GM19467 (cell line): ENCODE measurements around the gene LARP6.
"Not testable (repeated sequence)": the region's sequence is repeated elsewhere in the genome, so short reads cannot be mapped to it uniquely, and the experiment has no call there.

Source experiments
- ATAC-seq: cut with Tn5 transposase; IDR thresholded peaks from one replicate; pipeline ENCODE4 v1.9.1; 2021; ENCODE audit warnings: mild to moderate bottlenecking, moderate library complexity; ENCODE audit not compliant: unreplicated experiment

Gene LARP6

GRCh38 chr15:70831094-70831911, 22.7 kb downstream of the LARP6 start:
- no peak for ATAC-seq

DNA sequence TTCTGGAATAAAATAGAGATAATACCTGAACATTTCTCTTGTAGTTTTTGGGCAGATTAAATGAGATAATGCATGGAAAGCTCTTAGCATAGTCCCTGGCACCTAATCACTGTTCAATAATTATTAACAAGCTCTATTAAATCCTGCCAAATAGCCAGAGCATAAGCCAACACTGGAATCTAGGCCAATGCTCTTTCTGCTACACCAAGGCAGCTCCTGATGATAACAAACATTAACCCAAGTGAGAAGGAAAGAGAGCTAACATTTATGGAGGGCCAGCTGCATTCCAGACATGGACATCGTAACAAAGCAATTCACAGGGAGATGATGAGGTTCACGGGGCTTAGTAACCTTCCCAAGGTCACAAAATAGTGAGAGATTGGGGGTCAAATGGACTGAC, 23.3 kb downstream of the LARP6 start:
- no peak for ATAC-seq

- no peak for ATAC-seq
These were observed 24.4 kb downstream of the LARP6 start for GRCh38 chr15:70829371-70830166.

DNA sequence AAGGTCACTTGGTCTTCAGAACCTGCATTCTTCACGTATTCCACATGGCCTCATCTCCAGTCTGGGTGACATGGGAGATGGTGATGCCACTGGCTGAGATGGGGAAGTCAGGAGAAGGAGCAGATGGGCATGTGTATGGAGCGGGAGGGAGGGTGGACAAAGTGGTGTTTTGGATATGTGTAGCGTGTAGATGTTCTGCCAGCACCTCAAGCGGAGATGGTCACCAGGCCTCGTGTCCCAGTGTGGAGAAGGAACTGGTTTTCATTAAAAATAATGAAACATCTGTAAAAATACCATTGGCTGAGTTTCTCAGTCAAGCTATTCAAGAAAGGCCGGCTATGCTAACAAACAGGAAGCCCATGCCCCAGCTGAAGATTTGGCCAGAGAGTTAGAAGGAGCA, 26.2 kb downstream of the LARP6 start:
- no peak for ATAC-seq

DNA sequence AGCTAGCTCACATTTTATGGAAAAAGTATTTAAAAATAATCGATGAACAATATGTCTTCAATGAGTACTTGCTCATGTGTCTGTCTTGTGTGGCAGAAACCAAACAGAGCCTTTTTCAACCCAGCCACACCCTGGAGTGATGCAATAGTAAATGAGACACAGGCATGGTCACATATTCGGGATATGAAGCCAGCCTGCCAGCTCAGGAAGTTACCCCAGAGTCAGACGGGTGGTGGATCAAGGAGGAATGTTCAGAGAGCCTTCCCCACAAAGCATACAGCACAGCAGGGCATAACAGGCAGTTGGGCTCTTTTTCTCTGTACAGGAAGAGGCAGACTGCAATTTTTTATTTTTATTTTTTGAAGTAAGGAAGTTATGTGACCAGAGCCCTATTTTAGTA, 27.3 kb downstream of the LARP6 start:
- no peak for ATAC-seq

- no peak for ATAC-seq
These were observed 28.1 kb downstream of the LARP6 start for GRCh38 chr15:70825841-70826240.

DNA sequence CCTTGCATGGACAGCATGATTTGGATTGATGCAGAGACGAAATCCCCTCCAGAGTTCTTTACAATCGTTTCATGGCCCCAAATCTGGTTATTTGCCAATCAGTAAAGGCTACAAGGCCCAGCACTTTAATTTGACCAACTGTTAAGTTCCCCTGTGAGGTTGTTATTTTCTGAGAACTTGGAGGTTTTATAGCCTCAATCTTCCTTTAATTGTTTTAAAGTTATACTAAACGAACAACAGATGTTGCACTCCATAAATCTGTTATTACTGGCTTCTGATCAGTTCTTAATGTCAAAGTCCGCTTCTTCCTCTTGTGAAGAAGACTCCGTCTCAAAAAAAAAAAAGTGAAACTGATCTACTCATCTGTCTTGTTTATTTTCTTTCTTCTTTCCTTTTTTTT, 30.8 kb downstream of the LARP6 start:
- no peak for ATAC-seq

GRCh38 chr15:70820214-70820613, 33.7 kb downstream of the LARP6 start:
- ATAC-seq, result no peak

- no peak for ATAC-seq
These were observed 35.4 kb downstream of the LARP6 start for GRCh38 chr15:70818580-70818979.

- no peak for ATAC-seq
These were observed 36.7 kb downstream of the LARP6 start for GRCh38 chr15:70817266-70817665.

DNA sequence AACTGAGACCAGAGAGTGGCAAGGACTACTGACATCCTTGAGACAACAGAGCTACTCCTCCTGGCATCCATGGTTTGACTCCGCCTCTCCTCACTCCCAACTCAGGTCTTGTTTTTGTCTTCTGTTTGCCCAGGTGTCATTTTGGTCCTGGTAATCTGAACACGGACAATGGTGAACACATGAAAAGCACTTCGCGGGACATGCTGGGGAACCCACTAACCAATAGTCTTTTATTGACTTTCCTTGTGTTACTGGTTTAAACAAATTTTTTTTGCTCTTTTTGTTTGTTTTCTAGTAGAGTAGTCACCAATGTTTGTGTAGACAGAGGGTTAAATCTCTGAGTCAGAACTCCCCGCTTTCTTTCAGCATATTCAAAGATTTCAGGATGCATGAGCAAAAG, 38.4 kb downstream of the LARP6 start:
- ATAC-seq, result no peak

DNA sequence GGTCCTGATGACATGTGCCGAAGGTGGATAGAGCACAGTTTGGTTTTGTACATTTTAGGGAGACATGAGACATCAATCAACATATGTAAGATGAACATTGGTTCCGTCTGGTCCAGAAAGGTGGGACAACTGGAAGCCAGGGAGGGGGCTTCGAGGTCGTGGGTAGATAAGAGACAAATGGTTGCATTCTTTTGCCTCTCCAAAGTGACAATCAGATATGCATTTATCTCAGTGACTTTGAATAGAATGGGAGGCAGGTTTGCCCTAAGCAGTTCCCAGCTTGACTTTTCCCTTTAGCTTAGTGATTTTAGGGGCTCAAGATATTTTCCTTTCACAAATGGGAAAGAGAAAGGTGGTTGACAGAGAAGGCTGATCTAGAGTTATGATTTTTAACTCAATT, 38.9 kb downstream of the LARP6 start:
- not testable (repeated sequence) for ATAC-seq

DNA sequence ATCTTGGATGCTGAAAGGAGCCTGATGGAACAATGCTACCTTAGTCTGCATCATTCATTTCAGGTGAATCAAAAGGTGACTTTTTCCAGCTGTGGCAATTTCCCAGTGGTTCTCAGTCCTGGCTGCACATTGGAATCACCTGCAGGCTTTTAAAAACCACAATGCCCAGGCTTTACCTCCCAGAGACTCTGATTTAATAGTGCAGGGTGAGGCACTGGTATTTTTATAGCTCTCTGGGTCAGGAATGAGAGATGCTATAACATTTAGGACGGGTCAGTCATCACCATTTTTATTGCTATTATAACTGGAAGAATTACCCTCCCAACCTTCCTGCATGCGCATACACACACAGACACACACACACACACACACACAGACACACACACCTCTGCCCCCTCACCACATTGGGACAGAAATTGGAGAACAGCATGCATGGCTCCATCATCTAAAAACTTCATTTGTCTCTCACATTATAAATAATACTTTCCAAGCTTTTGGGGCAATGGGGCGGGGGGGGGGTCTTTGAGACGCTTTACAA, 41.1 kb downstream of the LARP6 start:
- no peak for ATAC-seq

GRCh38 chr15:70810916-70811578, 42.9 kb downstream of the LARP6 start:
- ATAC-seq, result no peak

- ATAC-seq, result no peak
These were observed 46.8 kb downstream of the LARP6 start for GRCh38 chr15:70806992-70807712.

- not testable (repeated sequence) for ATAC-seq
These were observed 49.6 kb downstream of the LARP6 start for GRCh38 chr15:70804388-70804787.

GRCh38 chr15:70802629-70803028, 51.3 kb downstream of the LARP6 start:
- no peak for ATAC-seq

DNA sequence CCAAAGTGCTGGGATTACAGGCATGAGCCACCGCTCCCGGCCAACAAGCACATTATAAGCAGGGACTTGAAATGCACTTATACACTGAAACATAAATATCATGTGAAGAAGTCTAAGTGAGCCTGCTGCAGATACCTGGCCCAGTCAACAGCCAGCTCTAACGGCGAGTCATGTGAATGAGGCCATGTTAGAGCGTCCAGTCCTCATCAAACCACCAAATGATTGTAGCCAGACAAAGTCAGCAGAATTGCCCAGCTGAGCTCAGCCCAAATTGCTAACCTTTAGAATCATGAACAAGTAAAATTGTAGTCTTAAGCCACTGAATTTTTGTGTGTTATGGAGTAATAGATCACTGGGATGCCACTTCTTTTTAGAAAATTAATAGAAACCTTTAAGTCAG, 52.8 kb downstream of the LARP6 start:
- ATAC-seq, result no peak

GRCh38 chr15:70799667-70800450, 54.1 kb downstream of the LARP6 start:
- ATAC-seq, result no peak

GRCh38 chr15:70797464-70797863, 56.5 kb downstream of the LARP6 start:
- no peak for ATAC-seq
